ENCODE data around the gene SLC25A45.

Gene SLC25A45

DNA sequence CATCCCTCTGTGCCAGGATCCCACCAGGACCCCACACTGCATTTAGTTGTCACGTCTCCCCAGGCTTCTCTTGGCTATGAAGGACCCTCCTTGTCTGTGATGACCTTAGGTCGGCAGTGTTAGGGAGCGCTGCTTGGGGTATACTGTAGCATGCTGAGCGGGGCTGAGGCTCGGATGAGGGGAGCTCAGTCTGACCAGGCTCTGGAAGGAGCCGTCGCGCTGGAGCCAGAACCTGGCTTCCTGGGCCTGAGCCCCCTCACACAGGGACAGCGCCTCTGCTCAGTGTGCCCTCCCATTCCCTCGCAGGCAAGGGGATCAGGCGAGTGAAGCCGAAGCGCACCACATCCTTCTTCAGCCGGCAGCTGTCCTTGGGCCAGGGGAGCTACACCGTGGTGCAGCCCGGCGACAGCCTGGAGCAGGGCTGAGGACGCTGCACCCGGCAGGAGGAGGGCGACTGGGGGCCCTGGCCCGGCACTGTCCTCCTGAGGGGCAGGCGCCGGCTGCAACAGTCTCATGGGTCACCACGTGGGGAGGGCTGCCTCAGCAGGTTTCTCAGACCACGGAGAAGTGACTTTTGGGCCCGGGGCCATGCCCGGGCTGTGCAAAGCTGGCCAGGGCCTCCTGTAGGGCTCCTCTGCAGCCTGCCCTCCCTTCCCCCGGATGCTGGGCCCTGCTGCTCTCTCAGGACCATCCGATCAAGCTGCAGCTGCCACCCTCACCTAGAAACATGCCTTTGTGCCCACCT is 28.7 kb upstream of the SLC25A45 start:
- no peak for DNase-seq (ENCODE audit: low read depth in 1 of 2, low spot score in 1 of 2)
- TF ChIP-seq JUND (IDR thresholded peaks at IDR 0.05; ENCODE audit: low read depth), result no peak
- in situ Hi-C loops (cut with HindIII; ENCODE audit: low pct_unique_long_range_greater_than_20kb, low sequenced_read_pairs), result no loop called here

DNA sequence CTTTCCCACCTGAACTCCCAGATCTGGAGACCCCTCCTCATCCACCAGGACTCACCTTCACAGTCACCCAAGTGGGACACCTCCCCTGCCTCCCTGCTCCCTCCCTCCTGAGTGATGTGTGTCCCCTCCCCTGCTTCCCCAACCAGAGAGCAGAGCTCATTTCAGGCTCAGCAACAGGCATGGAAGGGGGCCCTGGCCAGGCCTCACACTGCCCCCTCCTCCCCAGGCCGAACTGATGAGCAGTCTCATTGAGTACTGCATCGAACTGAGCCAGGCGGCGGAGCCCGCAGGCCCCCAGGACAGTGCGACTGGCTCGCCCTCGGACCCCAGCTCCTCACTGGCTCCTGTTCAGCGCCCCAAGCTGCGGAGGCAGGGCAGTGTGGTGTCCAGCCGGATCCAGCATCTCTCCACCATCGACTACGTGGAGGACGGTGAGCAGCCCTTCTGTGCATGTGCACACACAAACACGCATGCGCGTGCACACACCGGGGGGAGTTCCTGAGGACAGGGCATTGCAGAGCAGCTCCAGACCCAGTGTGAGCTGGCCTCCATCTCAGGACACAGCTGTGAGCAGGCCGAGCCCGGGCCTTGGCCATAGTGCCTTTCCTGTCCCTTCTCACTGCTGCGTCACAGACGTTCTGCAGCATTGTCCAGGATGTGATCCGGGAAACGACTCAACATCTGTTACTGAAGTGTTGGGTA is 22.3 kb upstream of the SLC25A45 start:
- TF ChIP-seq JUND (IDR thresholded peaks at IDR 0.05; ENCODE audit: low read depth), result no peak
- no peak for DNase-seq (ENCODE audit: low read depth in 1 of 2, low spot score in 1 of 2)
- in situ Hi-C loops (cut with HindIII; ENCODE audit: low pct_unique_long_range_greater_than_20kb, low sequenced_read_pairs), result no loop called here

DNA sequence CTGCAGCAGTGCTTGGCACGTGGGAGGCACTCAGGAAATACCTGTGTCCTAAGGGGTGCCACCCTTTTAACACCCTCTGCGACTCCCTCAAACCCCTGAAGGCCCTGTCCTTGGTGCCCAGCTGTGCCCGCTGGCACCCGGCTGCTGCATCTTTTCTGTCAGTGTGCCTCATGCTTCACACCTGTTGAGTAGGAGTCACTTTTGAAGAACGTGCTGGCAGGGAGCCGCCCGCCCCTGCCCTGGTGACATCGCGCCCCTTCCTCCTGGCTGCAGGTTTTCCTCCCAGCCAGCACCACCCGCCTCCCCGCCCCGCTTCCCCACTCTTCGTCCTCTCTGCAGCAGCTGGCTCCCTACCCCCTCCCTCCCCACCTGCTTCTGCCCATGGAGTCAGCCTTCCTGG is 21.8 kb upstream of the SLC25A45 start:
- DNase-seq (ENCODE audit: low read depth in 1 of 2, low spot score in 1 of 2), result no peak
- no peak for TF ChIP-seq JUND (IDR thresholded peaks at IDR 0.05; ENCODE audit: low read depth)
- in situ Hi-C loops (cut with HindIII; ENCODE audit: low pct_unique_long_range_greater_than_20kb, low sequenced_read_pairs), result no loop called here

DNA sequence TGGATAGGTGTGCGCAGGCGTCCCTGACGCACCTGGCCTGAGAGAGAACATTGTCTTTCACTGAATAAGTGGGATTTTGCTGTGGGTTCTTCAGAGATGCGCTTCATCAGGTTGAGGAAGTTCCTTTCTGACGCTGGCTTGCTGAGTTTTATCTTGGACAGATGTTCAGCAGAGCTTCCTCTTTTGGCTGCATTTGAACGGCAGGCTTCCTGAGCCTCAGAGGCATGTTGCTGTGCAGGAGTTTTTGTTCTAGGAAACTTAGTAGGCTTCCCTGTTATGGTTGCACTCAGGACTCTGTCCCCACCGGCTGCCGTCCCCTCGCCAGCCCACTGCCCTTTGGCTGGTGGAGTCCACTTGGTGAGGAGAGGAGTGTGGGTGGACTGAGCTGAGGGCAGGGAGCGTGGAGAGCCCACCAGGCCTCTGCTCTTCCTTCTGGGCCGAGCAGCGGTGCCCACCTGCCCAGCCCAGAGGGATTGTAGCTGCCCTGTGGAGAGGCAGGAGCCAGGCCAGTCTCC is 21.2 kb upstream of the SLC25A45 start:
- no peak for DNase-seq (ENCODE audit: low read depth in 1 of 2, low spot score in 1 of 2)
- in situ Hi-C loops (cut with HindIII; ENCODE audit: low pct_unique_long_range_greater_than_20kb, low sequenced_read_pairs), result no loop called here
- TF ChIP-seq JUND (IDR thresholded peaks at IDR 0.05; ENCODE audit: low read depth), result no peak

DNA sequence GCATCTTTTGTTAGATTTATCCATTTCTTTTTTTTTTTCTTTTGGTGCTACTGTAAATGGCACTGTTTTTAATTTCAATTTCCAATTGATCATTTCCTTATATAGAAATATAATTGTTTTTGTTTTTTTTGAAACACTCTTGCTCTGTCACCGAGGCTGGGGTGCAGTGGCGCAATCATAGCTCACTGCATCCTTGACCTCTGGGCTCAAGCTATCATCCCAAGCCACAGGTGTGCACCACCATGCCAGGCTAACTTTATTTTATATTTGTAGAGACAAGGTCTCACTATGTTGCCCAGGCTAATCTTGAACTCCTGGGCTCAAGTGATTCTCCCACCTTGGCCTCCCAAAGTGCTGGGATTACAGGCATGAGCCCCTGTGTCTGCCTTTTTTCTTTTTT is 20.3 kb upstream of the SLC25A45 start:
- TF ChIP-seq JUND (IDR thresholded peaks at IDR 0.05; ENCODE audit: low read depth), result no peak
- in situ Hi-C loops (cut with HindIII; ENCODE audit: low pct_unique_long_range_greater_than_20kb, low sequenced_read_pairs), result no loop called here
- DNase-seq (ENCODE audit: low read depth in 1 of 2, low spot score in 1 of 2), result no peak

DNA sequence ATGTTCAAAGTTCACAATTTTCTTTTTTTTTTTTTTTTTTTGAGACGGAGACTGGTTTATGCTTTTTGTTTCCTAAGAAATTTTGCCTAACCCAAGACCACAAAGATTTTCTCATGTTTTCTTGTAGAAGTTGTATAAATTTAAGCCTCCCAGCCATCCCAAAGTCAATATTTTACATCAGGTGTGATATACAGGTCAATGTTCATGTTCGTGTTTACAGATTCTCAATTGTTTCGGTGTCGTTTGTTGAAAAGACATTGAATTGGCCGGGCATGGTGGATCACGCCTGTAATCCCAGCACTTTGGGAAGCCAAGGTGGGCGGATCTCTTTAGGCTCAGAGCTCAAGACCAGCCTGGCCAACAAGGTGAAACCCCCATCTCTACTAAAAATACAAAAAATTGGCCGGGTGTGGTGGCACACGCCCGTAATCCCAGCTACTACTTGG is 19.4 kb upstream of the SLC25A45 start:
- in situ Hi-C loops (cut with HindIII; ENCODE audit: low pct_unique_long_range_greater_than_20kb, low sequenced_read_pairs), result no loop called here
- TF ChIP-seq JUND (IDR thresholded peaks at IDR 0.05; ENCODE audit: low read depth), result no peak
- no peak for DNase-seq (ENCODE audit: low read depth in 1 of 2, low spot score in 1 of 2)

DNA sequence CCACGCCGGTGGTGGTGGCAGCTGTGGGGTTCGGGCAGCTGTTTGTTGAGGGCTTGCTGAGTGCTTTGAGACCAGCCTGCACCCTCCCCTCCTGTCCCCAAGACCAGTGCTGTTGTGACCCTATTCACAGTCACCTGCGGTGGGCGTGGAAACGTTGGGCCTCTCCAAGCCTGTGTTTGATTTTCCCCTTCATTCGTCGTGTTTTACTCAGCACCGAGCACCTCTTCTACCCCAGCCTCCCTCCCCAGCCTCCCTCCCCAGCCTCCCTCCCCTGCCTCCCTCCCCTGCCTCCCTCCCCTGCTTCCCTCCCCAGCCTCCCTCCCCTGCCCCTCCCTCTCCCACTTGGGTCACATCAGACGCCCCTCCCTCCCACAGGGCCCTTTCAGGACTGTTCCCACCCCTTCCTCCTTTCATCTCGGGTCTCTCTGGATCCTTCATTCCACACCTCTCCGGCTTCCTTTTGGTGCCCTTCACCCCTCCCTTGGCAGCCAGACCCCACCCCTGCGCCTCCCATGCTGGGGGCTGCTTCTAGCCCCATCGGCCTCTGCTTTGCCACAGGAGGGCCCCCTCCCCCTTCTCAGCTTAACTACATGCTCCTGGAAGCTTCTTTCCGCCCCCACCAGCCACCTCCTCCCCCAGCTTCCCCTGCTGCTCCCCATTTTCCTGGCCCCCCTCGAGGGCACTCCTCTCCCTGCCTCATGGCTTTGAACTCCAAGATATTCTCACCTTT is 18.8 kb upstream of the SLC25A45 start:
- no peak for DNase-seq (ENCODE audit: low read depth in 1 of 2, low spot score in 1 of 2)
- TF ChIP-seq JUND (IDR thresholded peaks at IDR 0.05; ENCODE audit: low read depth), result no peak
- in situ Hi-C loops (cut with HindIII; ENCODE audit: low pct_unique_long_range_greater_than_20kb, low sequenced_read_pairs), result no loop called here

DNA sequence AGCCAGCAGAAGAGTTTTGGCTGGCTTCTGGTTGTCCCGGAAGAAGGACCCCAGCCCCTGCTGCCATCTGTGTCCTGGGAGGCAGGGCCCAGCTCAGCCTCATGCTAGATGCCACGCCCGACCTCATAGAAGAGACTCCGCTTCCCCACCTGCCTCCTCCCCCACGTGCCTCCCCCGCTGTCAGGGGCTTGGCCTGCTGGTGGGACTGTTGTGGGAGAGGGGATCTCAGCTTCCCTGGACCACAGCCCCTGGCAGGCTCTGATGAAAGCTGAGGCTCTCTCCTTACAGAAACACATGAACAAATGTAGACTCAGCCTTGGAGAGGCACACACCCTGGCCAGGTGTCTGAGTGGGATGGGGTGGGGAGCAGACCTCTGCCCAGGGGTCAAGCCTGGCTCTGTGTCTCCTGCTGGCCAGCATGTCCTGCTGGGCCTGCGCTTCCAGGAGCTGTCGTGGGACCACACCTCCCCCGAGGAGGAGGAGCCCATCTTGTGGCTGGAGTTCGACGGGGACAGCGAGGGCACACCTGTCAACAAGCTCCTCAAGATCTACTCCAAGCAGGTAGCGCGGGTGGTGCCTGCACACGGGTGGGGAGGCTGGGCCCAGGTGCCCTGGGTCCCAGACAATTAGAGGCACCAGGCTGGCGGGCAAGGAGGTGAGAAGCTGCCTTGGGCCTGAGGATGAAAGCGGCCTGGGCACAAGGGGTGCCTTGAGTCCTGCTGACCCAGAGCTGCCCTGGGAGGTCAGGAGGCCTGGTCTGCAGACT is 18.0 kb upstream of the SLC25A45 start:
- DNase-seq (ENCODE audit: low read depth in 1 of 2, low spot score in 1 of 2), result no peak
- TF ChIP-seq JUND (IDR thresholded peaks at IDR 0.05; ENCODE audit: low read depth), result no peak
- in situ Hi-C loops (cut with HindIII; ENCODE audit: low pct_unique_long_range_greater_than_20kb, low sequenced_read_pairs), result no loop called here

DNA sequence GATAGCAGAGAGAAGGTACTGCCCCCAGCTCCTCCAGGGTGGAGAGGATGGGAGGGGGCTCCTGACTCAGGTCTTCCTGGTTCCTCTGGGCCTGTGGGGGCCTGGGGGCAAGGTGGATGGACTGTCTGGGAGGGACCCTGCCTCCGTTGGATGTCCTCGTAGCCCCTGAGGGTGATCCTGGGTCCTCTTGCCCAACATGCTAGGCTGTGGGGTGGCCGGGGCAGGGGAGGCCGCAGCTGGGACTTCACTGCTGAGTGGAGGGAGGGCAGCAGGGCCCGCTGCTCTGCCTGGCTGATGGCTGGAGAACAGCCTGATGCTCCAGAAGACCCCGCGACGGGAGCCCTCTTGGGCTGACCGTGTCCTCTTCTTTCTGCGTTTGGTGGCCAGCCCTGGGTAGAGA is 17.4 kb upstream of the SLC25A45 start:
- TF ChIP-seq JUND (IDR thresholded peaks at IDR 0.05; ENCODE audit: low read depth), result no peak
- DNase-seq (ENCODE audit: low read depth in 1 of 2, low spot score in 1 of 2), result no peak
- in situ Hi-C loops (cut with HindIII; ENCODE audit: low pct_unique_long_range_greater_than_20kb, low sequenced_read_pairs), result no loop called here

DNA sequence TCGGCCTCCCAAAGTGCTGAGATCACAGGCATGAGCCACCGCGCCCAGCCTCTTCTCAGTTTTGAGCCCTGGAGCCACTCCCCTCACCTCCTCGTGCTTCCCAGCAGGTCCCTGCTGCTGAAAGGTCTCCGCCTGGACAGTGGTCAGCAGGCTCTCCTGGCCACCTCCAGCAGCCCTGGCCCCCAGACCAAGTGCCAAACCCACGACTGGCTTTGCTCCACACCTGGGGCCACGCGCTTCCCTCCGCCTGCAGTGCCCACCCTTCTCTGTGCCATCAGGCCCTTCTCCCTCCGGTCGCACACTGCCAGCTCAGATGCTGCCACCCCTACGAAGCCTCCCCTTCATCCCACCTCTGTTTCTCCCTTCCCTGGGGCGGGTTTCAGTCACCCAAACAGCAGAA is 16.8 kb upstream of the SLC25A45 start:
- no peak for DNase-seq (ENCODE audit: low read depth in 1 of 2, low spot score in 1 of 2)
- in situ Hi-C loops (cut with HindIII; ENCODE audit: low pct_unique_long_range_greater_than_20kb, low sequenced_read_pairs), result no loop called here
- TF ChIP-seq JUND (IDR thresholded peaks at IDR 0.05; ENCODE audit: low read depth), result no peak

DNA sequence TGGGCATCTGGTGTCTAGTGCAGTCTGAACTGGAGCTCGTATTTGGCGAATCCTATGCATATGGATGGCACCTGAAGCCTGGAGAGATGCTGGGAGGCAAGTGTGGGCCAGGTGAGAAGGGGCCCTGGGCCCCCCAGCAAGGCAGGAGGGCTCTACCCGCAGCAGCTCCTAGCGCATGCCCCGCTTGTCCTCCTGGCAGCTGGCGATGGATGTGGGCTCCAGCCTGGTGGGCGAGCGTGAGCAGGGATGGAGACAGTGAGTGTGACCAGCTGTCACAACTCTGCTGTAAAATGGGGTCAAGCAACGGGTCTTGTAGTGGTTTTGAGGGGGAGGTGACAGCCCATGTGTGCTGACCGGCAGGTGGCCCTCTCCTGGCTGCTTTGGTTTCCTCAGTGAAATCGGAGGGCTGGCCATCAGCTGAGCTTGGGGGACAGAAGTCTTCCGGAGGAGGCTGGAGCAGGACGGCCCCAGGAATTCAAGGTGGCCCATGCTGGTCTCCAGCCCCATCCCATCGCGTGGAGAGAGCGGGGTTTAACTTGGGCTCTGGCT is 16.0 kb upstream of the SLC25A45 start:
- TF ChIP-seq JUND (IDR thresholded peaks at IDR 0.05; ENCODE audit: low read depth), result no peak
- in situ Hi-C loops (cut with HindIII; ENCODE audit: low pct_unique_long_range_greater_than_20kb, low sequenced_read_pairs), result no loop called here
- no peak for DNase-seq (ENCODE audit: low read depth in 1 of 2, low spot score in 1 of 2)
